HepG2 (cell line): ENCODE data around the gene ITIH1. TPM values are rescaled to one million over a fixed set of nuclear protein-coding genes. Genes with fewer than 3 reads are reported as not detected.

Experiments used
- GLI4 ChIP-seq: sonication (generic); formaldehyde crosslinking; IDR thresholded peaks from 2 replicates; pipeline ENCODE4 v1.5.1; 2020; ENCODE audit warnings: missing genetic modification reagents, mild to moderate bottlenecking, moderate library complexity, borderline replicate concordance
- GPN1 ChIP-seq: sonication (generic); formaldehyde crosslinking; IDR thresholded peaks from 2 replicates; pipeline ENCODE4 v1.5.1; 2020; ENCODE audit warnings: missing genetic modification reagents, borderline replicate concordance
- KDM2A ChIP-seq: sonication (generic); formaldehyde crosslinking; IDR thresholded peaks from 2 replicates; pipeline ENCODE4 v1.4.0; 2020; ENCODE audit warnings: low read depth, missing genetic modification reagents, borderline replicate concordance
- KLF9 ChIP-seq: IDR thresholded peaks from 2 replicates; pipeline ENCODE4 v1.6.1; 2016; ENCODE audit warnings: low read depth
- NCOR1 ChIP-seq: fragments of 200-600 bp; sonication (generic); IDR thresholded peaks from 2 replicates; pipeline ENCODE4 v1.7.0; 2017; ENCODE audit warnings: antibody characterized with exemption, low read length, borderline replicate concordance
- NR1H2 ChIP-seq: sonication (generic); formaldehyde crosslinking; IDR thresholded peaks from 2 replicates; pipeline ENCODE4 v1.8.1; 2022; ENCODE audit warnings: low read depth, missing genetic modification reagents, borderline replicate concordance
- PHF8 ChIP-seq: sonication (generic); formaldehyde crosslinking; IDR thresholded peaks from 2 replicates; pipeline ENCODE4 v1.5.0; 2020; ENCODE audit warnings: missing genetic modification reagents
- RORA ChIP-seq: sonication (generic); formaldehyde crosslinking; IDR thresholded peaks from 2 replicates; pipeline ENCODE4 v1.5.0; 2020; ENCODE audit warnings: mild to moderate bottlenecking, missing genetic modification reagents, moderate library complexity
- SOX5 ChIP-seq: IDR thresholded peaks from 2 replicates; pipeline ENCODE4 v1.6.1; 2016; ENCODE audit warnings: borderline replicate concordance
- XRCC5 ChIP-seq: fragments of 200-400 bp; formaldehyde crosslinking; optimal IDR thresholded peaks from 2 replicates; pipeline ENCODE3; 2017; ENCODE audit warnings: mild to moderate bottlenecking, low read length
- ZNF44 ChIP-seq: sonication (generic); formaldehyde crosslinking; IDR thresholded peaks from 2 replicates; pipeline ENCODE4 v1.5.1; 2020; ENCODE audit warnings: mild to moderate bottlenecking, missing genetic modification reagents
- ZNF605 ChIP-seq: sonication (generic); formaldehyde crosslinking; IDR thresholded peaks from 2 replicates; pipeline ENCODE4 v1.8.0; 2022; ENCODE audit warnings: mild to moderate bottlenecking, missing genetic modification reagents
- ZNF792 ChIP-seq: IDR thresholded peaks from 2 replicates; pipeline ENCODE4 v1.6.1; 2016
- ZSCAN12 ChIP-seq: sonication (generic); formaldehyde crosslinking; IDR thresholded peaks from 2 replicates; pipeline ENCODE4 v1.9.0; 2021; ENCODE audit warnings: mild to moderate bottlenecking, missing genetic modification reagents
- polyA plus RNA-seq, 8 experiments: library from polyadenylated mRNA; depleted of rRNA in 3 of 8; stranded (reverse) in 7 of 8; unstranded in 1 of 8; fragments of >200 nt; fragmentation: Illumina TruSeq in 4 of 8; extraction: Trizol in 4 of 8; gene quantifications; 2 replicates each; pipeline versions ENCODE4 v1.2.1 to v1.2.3, GENCODE V29; 2011 to 2016; ENCODE audit warnings: low read depth in 4 of 8, missing spikeins in 1 of 8, mixed read lengths in 1 of 8; ENCODE audit not compliant: insufficient read depth in 1 of 8
- total RNA-seq, 5 experiments: library from RNA; depleted of rRNA; stranded (reverse); fragments of >200 nt; fragmentation: Illumina TruSeq; extraction: Trizol; gene quantifications; 2 replicates each; pipeline ENCODE4 v1.2.3, GENCODE V29; 2016; ENCODE audit warnings: low read depth in 1 of 5
- TF ChIP-seq, protein P1 (sequence below): sonication (generic); formaldehyde crosslinking; conservative IDR thresholded peaks from 2 replicates; pipeline ENCODE4 v1.8.0; 2022; ENCODE audit warnings: missing genetic modification reagents
- TF ChIP-seq, protein P2 (sequence below): IDR thresholded peaks from 2 replicates; pipeline ENCODE4 v1.6.1; 2016; ENCODE audit warnings: mild to moderate bottlenecking
- TF ChIP-seq, protein P3 (sequence below): sonication (generic); formaldehyde crosslinking; IDR thresholded peaks from 2 replicates; pipeline ENCODE4 v1.8.1; 2023; ENCODE audit warnings: missing genetic modification reagents, inconsistent platforms, borderline replicate concordance
- TF ChIP-seq, protein P4 (sequence below): sonication (generic); formaldehyde crosslinking; IDR thresholded peaks from 2 replicates; pipeline ENCODE4 v1.5.0; 2020; ENCODE audit warnings: mild to moderate bottlenecking, missing genetic modification reagents
- TF ChIP-seq, protein P5 (sequence below): sonication (generic); formaldehyde crosslinking; IDR thresholded peaks from 2 replicates; pipeline ENCODE4 v1.5.1; 2020; ENCODE audit warnings: mild to moderate bottlenecking, missing genetic modification reagents, borderline replicate concordance
- TF ChIP-seq, protein P6 (sequence below): sonication (generic); formaldehyde crosslinking; IDR thresholded peaks from 2 replicates; pipeline ENCODE4 v1.4.0; 2020; ENCODE audit warnings: mild to moderate bottlenecking, missing genetic modification reagents

ITIH1 gene
- total and polyA plus RNA-seq, 2 of the 13 experiments (the other 11 are each of a cell fraction or from before 2014, with no cell fraction given) = 12.3 to 19.6 TPM

DNA sequence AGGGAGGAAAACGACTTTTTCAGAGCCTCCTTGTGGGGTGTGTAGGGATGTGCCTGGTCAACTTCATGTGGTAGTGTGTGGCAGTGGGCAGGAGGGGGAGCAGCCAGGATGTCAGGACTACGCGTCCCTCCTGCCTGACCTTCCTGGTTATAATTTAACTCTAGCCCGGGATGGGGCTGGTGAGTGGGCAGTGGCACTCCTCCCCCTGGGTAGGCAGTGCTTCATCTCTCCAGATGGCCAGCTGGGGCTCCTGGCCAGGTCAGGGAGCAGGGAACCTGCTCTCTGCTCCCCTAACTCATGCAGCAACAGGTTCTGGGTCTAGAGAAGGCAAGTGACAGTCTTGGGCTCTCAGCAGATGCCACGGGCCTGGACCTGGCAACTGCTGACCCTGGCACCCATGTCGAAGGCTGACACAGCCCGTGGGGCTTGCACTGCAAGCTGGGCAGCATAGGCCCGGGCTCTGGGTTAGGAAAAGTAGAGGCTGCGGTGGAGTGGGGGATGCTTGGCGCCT lies 50.5 kb downstream of the ITIH1 start (continued):
- TF ChIP-seq NR1H2 (CRISPR knock-in tag) = no peak
- TF ChIP-seq, protein P1, sequence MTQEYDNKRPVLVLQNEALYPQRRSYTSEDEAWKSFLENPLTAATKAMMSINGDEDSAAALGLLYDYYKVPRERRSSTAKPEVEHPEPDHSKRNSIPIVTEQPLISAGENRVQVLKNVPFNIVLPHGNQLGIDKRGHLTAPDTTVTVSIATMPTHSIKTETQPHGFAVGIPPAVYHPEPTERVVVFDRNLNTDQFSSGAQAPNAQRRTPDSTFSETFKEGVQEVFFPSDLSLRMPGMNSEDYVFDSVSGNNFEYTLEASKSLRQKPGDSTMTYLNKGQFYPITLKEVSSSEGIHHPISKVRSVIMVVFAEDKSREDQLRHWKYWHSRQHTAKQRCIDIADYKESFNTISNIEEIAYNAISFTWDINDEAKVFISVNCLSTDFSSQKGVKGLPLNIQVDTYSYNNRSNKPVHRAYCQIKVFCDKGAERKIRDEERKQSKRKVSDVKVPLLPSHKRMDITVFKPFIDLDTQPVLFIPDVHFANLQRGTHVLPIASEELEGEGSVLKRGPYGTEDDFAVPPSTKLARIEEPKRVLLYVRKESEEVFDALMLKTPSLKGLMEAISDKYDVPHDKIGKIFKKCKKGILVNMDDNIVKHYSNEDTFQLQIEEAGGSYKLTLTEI (CRISPR knock-in tag) = no peak
- no peak for TF ChIP-seq GPN1 (CRISPR knock-in tag)
- TF ChIP-seq ZNF44 (CRISPR knock-in tag) = no peak
- TF ChIP-seq, protein P2, sequence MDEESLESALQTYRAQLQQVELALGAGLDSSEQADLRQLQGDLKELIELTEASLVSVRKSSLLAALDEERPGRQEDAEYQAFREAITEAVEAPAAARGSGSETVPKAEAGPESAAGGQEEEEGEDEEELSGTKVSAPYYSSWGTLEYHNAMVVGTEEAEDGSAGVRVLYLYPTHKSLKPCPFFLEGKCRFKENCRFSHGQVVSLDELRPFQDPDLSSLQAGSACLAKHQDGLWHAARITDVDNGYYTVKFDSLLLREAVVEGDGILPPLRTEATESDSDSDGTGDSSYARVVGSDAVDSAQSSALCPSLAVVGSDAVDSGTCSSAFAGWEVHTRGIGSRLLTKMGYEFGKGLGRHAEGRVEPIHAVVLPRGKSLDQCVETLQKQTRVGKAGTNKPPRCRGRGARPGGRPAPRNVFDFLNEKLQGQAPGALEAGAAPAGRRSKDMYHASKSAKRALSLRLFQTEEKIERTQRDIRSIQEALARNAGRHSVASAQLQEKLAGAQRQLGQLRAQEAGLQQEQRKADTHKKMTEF (CRISPR knock-in tag) = peak; percentile 59
- no peak for TF ChIP-seq RORA (CRISPR knock-in tag)
- TF ChIP-seq ZNF792 (CRISPR knock-in tag) = 0 out of 2 replicates have a peak, but pooled peaks have one; percentile 15
- no peak for TF ChIP-seq KDM2A
- TF ChIP-seq KLF9 (CRISPR knock-in tag) = no peak
- TF ChIP-seq, protein P3, sequence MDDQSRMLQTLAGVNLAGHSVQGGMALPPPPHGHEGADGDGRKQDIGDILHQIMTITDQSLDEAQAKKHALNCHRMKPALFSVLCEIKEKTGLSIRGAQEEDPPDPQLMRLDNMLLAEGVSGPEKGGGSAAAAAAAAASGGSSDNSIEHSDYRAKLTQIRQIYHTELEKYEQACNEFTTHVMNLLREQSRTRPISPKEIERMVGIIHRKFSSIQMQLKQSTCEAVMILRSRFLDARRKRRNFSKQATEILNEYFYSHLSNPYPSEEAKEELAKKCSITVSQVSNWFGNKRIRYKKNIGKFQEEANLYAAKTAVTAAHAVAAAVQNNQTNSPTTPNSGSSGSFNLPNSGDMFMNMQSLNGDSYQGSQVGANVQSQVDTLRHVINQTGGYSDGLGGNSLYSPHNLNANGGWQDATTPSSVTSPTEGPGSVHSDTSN (CRISPR knock-in tag) = no peak
- TF ChIP-seq SOX5 (CRISPR knock-in tag) = 0 out of 2 replicates have a peak, but pooled peaks have one; percentile 30
- 0 out of 2 replicates have a peak, but pooled peaks have one; percentile 27 for TF ChIP-seq PHF8
- peak; percentile 86 for TF ChIP-seq XRCC5
- no peak for TF ChIP-seq NCOR1
- TF ChIP-seq ZNF605 = no peak
- TF ChIP-seq, protein P4, sequence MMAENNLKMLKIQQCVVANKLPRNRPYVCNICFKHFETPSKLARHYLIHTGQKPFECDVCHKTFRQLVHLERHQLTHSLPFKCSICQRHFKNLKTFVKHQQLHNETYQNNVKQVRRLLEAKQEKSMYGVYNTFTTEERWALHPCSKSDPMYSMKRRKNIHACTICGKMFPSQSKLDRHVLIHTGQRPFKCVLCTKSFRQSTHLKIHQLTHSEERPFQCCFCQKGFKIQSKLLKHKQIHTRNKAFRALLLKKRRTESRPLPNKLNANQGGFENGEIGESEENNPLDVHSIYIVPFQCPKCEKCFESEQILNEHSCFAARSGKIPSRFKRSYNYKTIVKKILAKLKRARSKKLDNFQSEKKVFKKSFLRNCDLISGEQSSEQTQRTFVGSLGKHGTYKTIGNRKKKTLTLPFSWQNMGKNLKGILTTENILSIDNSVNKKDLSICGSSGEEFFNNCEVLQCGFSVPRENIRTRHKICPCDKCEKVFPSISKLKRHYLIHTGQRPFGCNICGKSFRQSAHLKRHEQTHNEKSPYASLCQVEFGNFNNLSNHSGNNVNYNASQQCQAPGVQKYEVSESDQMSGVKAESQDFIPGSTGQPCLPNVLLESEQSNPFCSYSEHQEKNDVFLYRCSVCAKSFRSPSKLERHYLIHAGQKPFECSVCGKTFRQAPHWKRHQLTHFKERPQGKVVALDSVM (CRISPR knock-in tag) = no peak
- TF ChIP-seq, protein P5, sequence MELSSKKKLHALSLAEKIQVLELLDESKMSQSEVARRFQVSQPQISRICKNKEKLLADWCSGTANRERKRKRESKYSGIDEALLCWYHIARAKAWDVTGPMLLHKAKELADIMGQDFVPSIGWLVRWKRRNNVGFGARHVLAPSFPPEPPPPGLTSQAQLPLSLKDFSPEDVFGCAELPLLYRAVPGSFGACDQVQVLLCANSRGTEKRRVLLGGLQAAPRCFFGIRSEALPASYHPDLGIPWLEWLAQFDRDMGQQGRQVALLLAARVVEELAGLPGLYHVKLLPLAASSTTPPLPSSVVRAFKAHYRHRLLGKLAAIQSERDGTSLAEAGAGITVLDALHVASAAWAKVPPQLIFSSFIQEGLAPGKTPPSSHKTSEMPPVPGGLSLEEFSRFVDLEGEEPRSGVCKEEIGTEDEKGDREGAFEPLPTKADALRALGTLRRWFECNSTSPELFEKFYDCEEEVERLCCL (CRISPR knock-in tag) = no peak
- no peak for TF ChIP-seq GLI4
- TF ChIP-seq, protein P6, sequence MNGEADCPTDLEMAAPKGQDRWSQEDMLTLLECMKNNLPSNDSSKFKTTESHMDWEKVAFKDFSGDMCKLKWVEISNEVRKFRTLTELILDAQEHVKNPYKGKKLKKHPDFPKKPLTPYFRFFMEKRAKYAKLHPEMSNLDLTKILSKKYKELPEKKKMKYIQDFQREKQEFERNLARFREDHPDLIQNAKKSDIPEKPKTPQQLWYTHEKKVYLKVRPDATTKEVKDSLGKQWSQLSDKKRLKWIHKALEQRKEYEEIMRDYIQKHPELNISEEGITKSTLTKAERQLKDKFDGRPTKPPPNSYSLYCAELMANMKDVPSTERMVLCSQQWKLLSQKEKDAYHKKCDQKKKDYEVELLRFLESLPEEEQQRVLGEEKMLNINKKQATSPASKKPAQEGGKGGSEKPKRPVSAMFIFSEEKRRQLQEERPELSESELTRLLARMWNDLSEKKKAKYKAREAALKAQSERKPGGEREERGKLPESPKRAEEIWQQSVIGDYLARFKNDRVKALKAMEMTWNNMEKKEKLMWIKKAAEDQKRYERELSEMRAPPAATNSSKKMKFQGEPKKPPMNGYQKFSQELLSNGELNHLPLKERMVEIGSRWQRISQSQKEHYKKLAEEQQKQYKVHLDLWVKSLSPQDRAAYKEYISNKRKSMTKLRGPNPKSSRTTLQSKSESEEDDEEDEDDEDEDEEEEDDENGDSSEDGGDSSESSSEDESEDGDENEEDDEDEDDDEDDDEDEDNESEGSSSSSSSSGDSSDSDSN (CRISPR knock-in tag) = 0 out of 2 replicates have a peak, but pooled peaks have one; percentile 23
- no peak for TF ChIP-seq ZSCAN12
